A549 treated with CORT108297 at 1 μM for 4 hours (cell line): ENCODE measurements around the gene POT1. TPM values are rescaled to one million over a fixed set of nuclear protein-coding genes. Genes with fewer than 3 reads are reported as not detected.

Source experiments
- total RNA-seq: library from RNA; stranded (reverse); fragments of 200-300 nt; extraction: Qiagen RNA extraction; gene quantifications from 5 replicates; pipeline ENCODE4 v1.2.3, GENCODE V29; 2022

POT1 gene
- 12.3 to 14.6 TPM (median 13.3 TPM) in 5 replicates for total RNA-seq

GRCh38 chr7:124929467-124930172 is at the start of gene POT1:
TSS of gene POT1 (minus strand) at chr7:124929825. CDS start at chr7:124897173, 32,652 bp downstream.

Other genes starting within 250 kb of the POT1 start
- 0.36 to 0.68 TPM (median 0.47 TPM) in 5 replicates for gene GPR37, start 164.0 kb downstream of the POT1 start, total RNA-seq